Heart right ventricle (tissue), 16 donors: ENCODE data around the gene MVB12B. TPM values are rescaled to one million over a fixed set of nuclear protein-coding genes. Genes with fewer than 3 reads are reported as not detected.

Experiments
- ATAC-seq, 8 donors: fragments of 200-7000 bp; cut with Tn5 transposase; one replicate each; pipeline ENCODE4 v1.9.1; 2020; ENCODE audit warnings: mild to moderate bottlenecking in 8 of 8, moderate library complexity in 8 of 8, moderate number of reproducible peaks in 1 of 8
- DNase-seq, 2 donors: peaks; one replicate each; pipeline ENCODE4 v3.0.0-alpha.2; 2020
- H3K27ac ChIP-seq, 10 donors: fragments of 200-600 bp; sonication (generic) in 2 of 10; one replicate each; pipeline versions ENCODE4 v1.5.0 to v1.8.0; 2020 to 2022; ENCODE audit warnings: mild to moderate bottlenecking in 3 of 10
- H3K27me3 ChIP-seq, 7 donors: fragments of 200-600 bp; one replicate each; pipeline ENCODE4 v1.8.0; 2021 to 2022; ENCODE audit warnings: mild to moderate bottlenecking in 2 of 7
- H3K36me3 ChIP-seq, 9 donors: fragments of 200-600 bp; sonication (generic) in 1 of 9; one replicate each; pipeline versions ENCODE4 v1.5.0 to v1.8.0; 2020 to 2022; ENCODE audit warnings: mild to moderate bottlenecking in 2 of 9
- H3K4me1 ChIP-seq, 9 donors: fragments of 200-600 bp; sonication (generic) in 1 of 9; one replicate each; pipeline versions ENCODE4 v1.5.0 to v1.8.0; 2020 to 2022; ENCODE audit warnings: mild to moderate bottlenecking in 4 of 9
- H3K4me3 ChIP-seq, 10 donors: fragments of 200-600 bp; sonication (generic) in 2 of 10; one replicate each; pipeline versions ENCODE4 v1.5.0 to v1.8.0; 2020 to 2022; ENCODE audit warnings: mild to moderate bottlenecking in 7 of 10, moderate library complexity in 2 of 10
- H3K9me3 ChIP-seq, 11 donors: fragments of 200-600 bp in 10 of 11; sonication (generic) in 2 of 11; one replicate each; pipeline versions ENCODE4 v1.5.0 to v1.8.0; 2013 to 2022; ENCODE audit warnings: mild to moderate bottlenecking in 2 of 11, control low read depth in 1 of 11, moderate library complexity in 1 of 11
- WGBS, 2 donors: extraction: QIAGEN DNeasy Blood & Tissue Kit; methylation state at CpG; one replicate each; pipeline ENCODE4 v1.1.7; 2013; ENCODE audit warnings: inconsistent platforms in 1 of 2; 5-methylcytosine and 5-hydroxymethylcytosine counted together
- intact Hi-C, 10 donors: fragments of 100-400 bp; cut with DNase I; formaldehyde crosslinking; loops; one replicate each; pipeline versions ENCODE4 v1.11.1 to v1.14.2; 2022
- polyA plus RNA-seq, 2 donors: library from polyadenylated mRNA; stranded (reverse); fragments of 200-250 nt; gene quantifications; one replicate each; pipeline ENCODE4 v1.2.3, GENCODE V29; 2013
- total RNA-seq, 10 donors: library from RNA; stranded (reverse); fragmentation: NEBNext Ultra II Directional in 3 of 10; extraction: Animal tissue kit (Norgen Biotek cat#: 25700) in 3 of 10; gene quantifications; one replicate each; pipeline versions ENCODE4 v1.2.1 to v1.2.4, GENCODE V29; 2021 to 2023
- TF ChIP-seq, protein P1 (sequence below), 9 donors: fragments of 200-600 bp; sonication (generic) in 2 of 9; IDR thresholded peaks; one replicate each; pipeline versions ENCODE4 v1.5.0 to v1.8.0; 2021 to 2022; ENCODE audit warnings: antibody characterized with exemption in 9 of 9, mild to moderate bottlenecking in 5 of 9, moderate library complexity in 1 of 9
- donor health status: Arrhythmogenic right ventricular cardiomyopathy.
- donor health status: ischemic (EF 13 %, LVEDD 7.1; RV severe dilation, severe dysfunction).
- donor health status: healthy with polysubstance abuse.
- donor health status: DM: no; HTN: yes; CAD: no.
- donor health status: DM: no; HTN: no; CAD: no.
- donor health status: ischemic (EF 25% LVEDD 6.9; RV normal size, moderate dysfunction).
- donor health status: ischemic (EF 25% LVEDD 5.7; RV mildly dilated, moderate dysfunction).
- donor health status: healthy.
- donor health status: DM: yes; HTN: yes; CAD: no.
- donor health status: Ischemic cardiomyopathy.
- donor health status: ischemic (EF 35%, LVEDD 5.7; RV mildly dilated, moderate dysfunction).
- donor health status: nonischemic (EF 11% LVEDD 7.7; RV severe dilation, severe dysfunction).
- donor health status: DM: yes; HTN: yes; CAD: no.
- donor health status: PGD.
- donor health status: ischemic (EF 29% LVEDD 5.4; RV normal size, mild dysfunction).
- donor health status: nonischemic (EF 23%, LVEDD 6.1; RV moderate dilation, normal function).

Gene MVB12B
- total and polyA plus RNA-seq, 12 donors: 2.8 to 16.5 (median 10.6) TPM

DNA sequence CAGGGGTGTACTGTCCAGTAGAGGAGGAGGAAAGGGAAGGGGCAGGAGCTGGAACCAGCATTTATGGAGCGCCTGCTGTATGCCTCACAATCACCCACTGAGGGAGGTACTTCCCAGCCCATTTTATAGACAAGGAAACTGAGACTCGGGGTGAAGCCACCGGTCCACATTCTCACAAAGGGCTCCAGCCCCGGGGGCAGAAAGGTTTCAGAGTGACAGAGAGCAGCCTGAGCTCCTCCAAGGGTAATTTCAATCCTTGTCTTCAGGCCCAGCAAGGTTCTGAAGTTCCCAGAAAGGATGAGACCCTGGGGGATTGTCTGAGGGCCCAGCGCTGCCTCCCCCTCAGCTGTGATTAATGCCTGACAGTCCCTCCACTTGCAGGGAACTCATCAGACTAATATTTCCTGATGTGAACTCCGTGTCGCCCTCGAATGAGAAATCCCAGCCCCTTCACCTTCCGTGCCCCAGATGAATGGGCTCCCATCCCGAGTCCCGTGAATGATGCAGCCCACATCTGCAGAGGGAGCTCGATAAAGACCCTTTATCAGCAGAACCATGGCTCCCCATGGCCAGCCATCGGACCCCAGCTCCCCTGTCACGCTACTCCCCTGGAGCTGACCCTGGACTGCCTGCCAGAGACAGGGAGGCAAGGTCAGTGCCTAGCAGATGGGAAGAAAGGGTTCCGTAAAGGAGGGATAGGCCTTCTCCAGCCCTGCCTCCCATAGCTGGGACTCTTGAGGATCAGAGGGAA, 32.1 kb upstream of the MVB12B start:
- 72 to 75% methylated on average over 15 of the region's 15 CpGs for WGBS, 2 donors
- ATAC-seq: no peak

GRCh38 chr9:126295082-126295477, 31.5 kb upstream of the MVB12B start:
- TF ChIP-seq, protein P1, sequence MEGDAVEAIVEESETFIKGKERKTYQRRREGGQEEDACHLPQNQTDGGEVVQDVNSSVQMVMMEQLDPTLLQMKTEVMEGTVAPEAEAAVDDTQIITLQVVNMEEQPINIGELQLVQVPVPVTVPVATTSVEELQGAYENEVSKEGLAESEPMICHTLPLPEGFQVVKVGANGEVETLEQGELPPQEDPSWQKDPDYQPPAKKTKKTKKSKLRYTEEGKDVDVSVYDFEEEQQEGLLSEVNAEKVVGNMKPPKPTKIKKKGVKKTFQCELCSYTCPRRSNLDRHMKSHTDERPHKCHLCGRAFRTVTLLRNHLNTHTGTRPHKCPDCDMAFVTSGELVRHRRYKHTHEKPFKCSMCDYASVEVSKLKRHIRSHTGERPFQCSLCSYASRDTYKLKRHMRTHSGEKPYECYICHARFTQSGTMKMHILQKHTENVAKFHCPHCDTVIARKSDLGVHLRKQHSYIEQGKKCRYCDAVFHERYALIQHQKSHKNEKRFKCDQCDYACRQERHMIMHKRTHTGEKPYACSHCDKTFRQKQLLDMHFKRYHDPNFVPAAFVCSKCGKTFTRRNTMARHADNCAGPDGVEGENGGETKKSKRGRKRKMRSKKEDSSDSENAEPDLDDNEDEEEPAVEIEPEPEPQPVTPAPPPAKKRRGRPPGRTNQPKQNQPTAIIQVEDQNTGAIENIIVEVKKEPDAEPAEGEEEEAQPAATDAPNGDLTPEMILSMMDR (IDR thresholded peaks at IDR 0.05): no peak
- intact Hi-C loops: loop anchor here in 2 of 10 donors (5.0 to 10.0 kb wide), 2 partner anchors 197 to 270 kb away; no protein-coding TSS in a partner anchor
- ATAC-seq (no peak), DNase-seq (no peak)
- Histone ChIP-seq H3K27ac (no peak overlapping the region), H3K36me3 (no peaks in the 10 kb centered on the region), H3K4me3 (no peak overlapping the region), H3K27me3 (peaks cover 0 to 23% (median 0%) of the 10 kb centered on the region in 7 donors), H3K4me1 (no peaks in the 10 kb centered on the region), H3K9me3 (no peaks in the 10 kb centered on the region)
- 62 to 78% methylated on average over 5 of the region's 5 CpGs for WGBS, 2 donors

More for the DNA sequence above, 32.1 kb upstream of the MVB12B start:
- Histone ChIP-seq H3K27me3 (peaks cover 0 to 23% (median 0%) of the 10 kb centered on the region in 7 donors), H3K36me3 (no peaks in the 10 kb centered on the region), H3K4me3 (no peak overlapping the region), H3K9me3 (no peaks in the 10 kb centered on the region), H3K27ac (no peak overlapping the region), H3K4me1 (no peaks in the 10 kb centered on the region)
- TF ChIP-seq, protein P1 (IDR thresholded peaks at IDR 0.05): no peak
- DNase-seq: no peak
- intact Hi-C loops: loop anchor here in 3 of 10 donors (5.0 to 10.0 kb wide), 3 partner anchors 182 to 270 kb away; no protein-coding TSS in a partner anchor

GRCh38 chr9:126295516-126295915, 31.1 kb upstream of the MVB12B start:
- ATAC-seq (no peak), DNase-seq (no peak)
- Histone ChIP-seq H3K9me3 (no peaks in the 10 kb centered on the region), H3K27ac (no peak overlapping the region), H3K4me1 (no peaks in the 10 kb centered on the region), H3K27me3 (peaks cover 0 to 23% (median 0%) of the 10 kb centered on the region in 7 donors), H3K36me3 (no peaks in the 10 kb centered on the region), H3K4me3 (no peak overlapping the region)
- 87 to 92% methylated on average over 1 of the region's 1 CpG for WGBS, 2 donors
- intact Hi-C loops: loop anchor here in 2 of 10 donors (5.0 to 10.0 kb wide), 2 partner anchors 197 to 269 kb away; no protein-coding TSS in a partner anchor
- TF ChIP-seq, protein P1 (IDR thresholded peaks at IDR 0.05): no peak

DNA sequence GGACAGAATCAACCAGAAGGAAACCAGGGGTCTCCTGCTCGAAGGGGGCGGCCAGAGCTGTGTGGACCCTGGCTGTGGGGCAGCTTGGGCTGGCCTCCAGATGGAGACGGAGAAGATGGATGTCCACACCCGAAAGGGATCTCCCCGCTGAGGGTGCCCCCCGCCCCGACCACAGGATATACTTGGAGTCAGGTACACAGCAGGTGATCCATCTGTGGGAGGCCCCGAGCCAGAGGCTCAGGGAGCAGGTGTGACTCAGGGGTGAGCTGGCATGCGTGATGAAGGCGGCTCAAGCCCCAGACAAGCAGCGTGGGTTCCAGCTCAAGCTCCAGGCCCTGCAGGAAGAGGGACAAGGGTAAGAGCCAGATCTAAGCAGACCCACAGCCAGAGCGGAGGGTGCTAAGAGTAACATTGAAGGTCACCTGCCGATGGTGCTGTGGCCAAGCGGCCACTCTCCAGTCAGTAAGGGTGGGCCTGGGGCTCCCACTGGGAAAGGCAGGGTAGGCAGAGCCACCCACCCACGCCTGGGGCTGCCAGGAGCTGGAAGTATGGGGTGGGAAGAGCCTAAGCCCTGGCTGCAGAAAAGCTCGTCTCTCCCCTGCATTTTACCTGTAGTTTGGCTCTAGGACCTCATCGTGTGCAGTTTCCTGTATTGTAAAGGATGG, 30.6 kb upstream of the MVB12B start:
- H3K27me3 ChIP-seq: peaks cover 0 to 23% (median 0%) of the 10 kb centered on the region in 7 donors
- H3K27ac ChIP-seq: no peak overlapping the region
- DNase-seq (no peak), ATAC-seq (peak in 1 of 8 donors; percentile 27)
- TF ChIP-seq, protein P1 (IDR thresholded peaks at IDR 0.05): no peak
- H3K4me1 ChIP-seq: no peaks in the 10 kb centered on the region
- WGBS, 2 donors: 83 to 88% methylated on average over 17 of the region's 17 CpGs
- intact Hi-C loops: loop anchor here in 2 of 10 donors (5.0 to 10.0 kb wide), 2 partner anchors 196 to 269 kb away; no protein-coding TSS in a partner anchor
- no peak overlapping the region for H3K4me3 ChIP-seq
- no peaks in the 10 kb centered on the region for H3K36me3 ChIP-seq
- no peaks in the 10 kb centered on the region for H3K9me3 ChIP-seq
